HepG2 (cell line): ENCODE results near the gene BCAS3.

Source experiments
- CTCF ChIP-seq: sonication (generic); formaldehyde crosslinking; IDR thresholded peaks from 2 replicates; pipeline ENCODE4 v1.5.0; 2020; ENCODE audit warnings: mild to moderate bottlenecking, missing genetic modification reagents, moderate library complexity
- GATAD2A ChIP-seq: IDR thresholded peaks from 2 replicates; pipeline ENCODE4 v1.6.1; 2016
- GTF3A ChIP-seq: sonication (generic); formaldehyde crosslinking; conservative IDR thresholded peaks from 2 replicates; pipeline ENCODE4 v1.4.0; 2020; ENCODE audit warnings: mild to moderate bottlenecking, missing genetic modification reagents
- JUND ChIP-seq: sonication (generic); formaldehyde crosslinking; IDR thresholded peaks from 2 replicates; pipeline ENCODE4 v1.8.0; 2022; ENCODE audit warnings: mild to moderate bottlenecking, missing genetic modification reagents
- MAX ChIP-seq: IDR thresholded peaks from 2 replicates; pipeline ENCODE4 v1.6.1; 2012; ENCODE audit warnings: inconsistent platforms
- NCOA2 ChIP-seq: sonication (generic); formaldehyde crosslinking; IDR thresholded peaks from 2 replicates; pipeline ENCODE4 v1.8.0; 2022; ENCODE audit warnings: inconsistent platforms
- RNF2 ChIP-seq: fragments of 450-650 bp; conservative IDR thresholded peaks from 2 replicates; pipeline ENCODE4 v1.6.1; 2016; ENCODE audit warnings: low read depth
- ZNF609 ChIP-seq: sonication (generic); formaldehyde crosslinking; IDR thresholded peaks from 2 replicates; pipeline ENCODE4 v1.4.0; 2020; ENCODE audit warnings: mild to moderate bottlenecking, missing genetic modification reagents, borderline replicate concordance
- ZNF839 ChIP-seq: sonication (generic); formaldehyde crosslinking; IDR thresholded peaks from 2 replicates; pipeline ENCODE4 v1.4.0; 2020; ENCODE audit warnings: missing genetic modification reagents, mild to moderate bottlenecking, borderline replicate concordance

GRCh38 chr17:61361084-61361483, 683.4 kb downstream of the BCAS3 start:
- TF ChIP-seq CTCF (no peak), NCOA2 (CRISPR knock-in tag) (no peak), MAX (no peak), GATAD2A (CRISPR knock-in tag) (peak; percentile 46; the same call in 1 of the 2 replicates), ZNF839 (CRISPR knock-in tag) (no peak), JUND (CRISPR knock-in tag) (no peak), ZNF609 (CRISPR knock-in tag) (no peak), RNF2 (no peak), GTF3A (CRISPR knock-in tag) (no peak)
